HCT116 (cell line): ENCODE results near the gene NAPEPLD. TPM values are rescaled to one million over a fixed set of nuclear protein-coding genes. Genes with fewer than 3 reads are reported as not detected.
A peak's percentile ranks its signal among the peaks of the same experiment; 100 is the strongest.

ENCODE experiments used
- ATAC-seq: fragments of 200-7000 bp; cut with Tn5 transposase; 2 replicates; pipeline ENCODE4 v1.9.1; 2020; ENCODE audit warnings: mild to moderate bottlenecking, moderate library complexity
- BruUV-seq: library from RNA; stranded (reverse); fragments of 400-500 nt; replicated peaks from 2 replicates; lab custom pipeline; 2021; lab: Mats Ljungman, UMichigan
- CTCF ChIA-PET: fragments of 300-600 bp; sonication (Branson Sonifier 250); formaldehyde crosslinking; loops from one replicate; lab custom pipeline; 2021; ENCODE audit warnings: antibody characterized with exemption; lab: Charles Lee
- POLR2A ChIA-PET: fragments of 300-600, 350-600 bp; sonication (Branson Sonifier 250); formaldehyde crosslinking; loops from one replicate; lab custom pipeline; 2021; ENCODE audit warnings: antibody characterized with exemption; lab: Charles Lee
- RAD21 ChIA-PET, 2 experiments: fragments of 300-600 bp; sonication (Branson Sonifier 250); formaldehyde crosslinking; loops; one replicate each; lab custom pipeline; 2023; ENCODE audit warnings: low total read pairs in 2 of 2; ENCODE audit not compliant: uncharacterized antibody in 2 of 2, unreplicated experiment in 2 of 2, low non-redundant PET in 1 of 2; lab: Charles Lee
- DNase-seq: peaks from one replicate; pipeline ENCODE4 v3.0.0-alpha.2; 2010; ENCODE audit warnings: low read depth, low spot score
- H2AFZ ChIP-seq: fragments of 200-600 bp; shearing (Covaris generic), sonication (generic); 2 replicates; pipeline ENCODE4 v1.6.1; 2017; ENCODE audit warnings: low read depth, mixed run types, mixed read lengths, antibody characterized with exemption, low read length; ENCODE audit not compliant: poor library complexity, severe bottlenecking
- H3K27ac ChIP-seq: 2 replicates; pipeline ENCODE4 v1.5.1; 2012; ENCODE audit warnings: low read depth, low read length
- H3K27me3 ChIP-seq: fragments of 200-600 bp; sonication (generic); 2 replicates; pipeline ENCODE4 v1.6.1; 2016; ENCODE audit warnings: mixed run types, low read length, mixed read lengths; ENCODE audit not compliant: insufficient read depth
- H3K36me3 ChIP-seq, 2 experiments: fragments of 200-500 bp in 1 of 2; fragments of 200-600 bp in 1 of 2; sonication (Bioruptor generic) in 1 of 2; sonication (generic) in 1 of 2; 2 replicates each; pipeline versions ENCODE4 v1.5.1 to v1.6.1; 2014 to 2016; ENCODE audit warnings: low read length in 2 of 2, inconsistent platforms in 1 of 2, mixed read lengths in 1 of 2, mixed run types in 1 of 2; ENCODE audit not compliant: insufficient read depth in 2 of 2, control insufficient read depth in 1 of 2
- H3K4me1 ChIP-seq, 2 experiments: fragments of 200-600 bp in 1 of 2; sonication (generic) in 1 of 2; 2 replicates each; pipeline versions ENCODE4 v1.5.1 to v1.6.1; 2012 to 2017; ENCODE audit warnings: low read length in 2 of 2, inconsistent platforms in 1 of 2, mild to moderate bottlenecking in 1 of 2, mixed read lengths in 1 of 2, mixed run types in 1 of 2, moderate library complexity in 1 of 2; ENCODE audit not compliant: insufficient read depth in 2 of 2, control insufficient read depth in 1 of 2
- H3K4me2 ChIP-seq: fragments of 200-600 bp; sonication (generic); 2 replicates; pipeline ENCODE4 v1.6.1; 2017; ENCODE audit warnings: mixed run types, low read length, mixed read lengths
- H3K4me3 ChIP-seq, 2 experiments: fragments of 200-600 bp in 1 of 2; sonication (generic) in 1 of 2; replicated peaks in 1 of 2; 2 replicates each; pipeline ENCODE4 v1.5.1; 2011 to 2016; ENCODE audit warnings: low read length in 2 of 2, control low read depth in 1 of 2, low read depth in 1 of 2, mild to moderate bottlenecking in 1 of 2, mixed read lengths in 1 of 2, mixed run types in 1 of 2
- H3K79me2 ChIP-seq: fragments of 200-600 bp; sonication (generic); 2 replicates; pipeline ENCODE4 v1.6.1; 2017; ENCODE audit warnings: mild to moderate bottlenecking, mixed run types, low read length, moderate library complexity, mixed read lengths; ENCODE audit not compliant: insufficient read depth
- H3K9ac ChIP-seq: fragments of 200-600 bp; sonication (generic); 2 replicates; pipeline ENCODE4 v1.6.1; 2016; ENCODE audit warnings: low read length, mixed read lengths
- H3K9me2 ChIP-seq: fragments of 200-600 bp; sonication (generic), shearing (Covaris generic); 2 replicates; pipeline ENCODE4 v1.6.1; 2017; ENCODE audit warnings: mixed run types, mild to moderate bottlenecking, moderate library complexity; ENCODE audit not compliant: insufficient read depth
- H3K9me3 ChIP-seq, 2 experiments: fragments of 200-500 bp in 1 of 2; fragments of 200-600 bp in 1 of 2; sonication (Bioruptor generic) in 1 of 2; sonication (generic) in 1 of 2; 2 replicates each; pipeline ENCODE4 v1.6.1; 2014 to 2017; ENCODE audit warnings: low read length in 2 of 2, mixed read lengths in 2 of 2, inconsistent platforms in 1 of 2, low read depth in 1 of 2, mild to moderate bottlenecking in 1 of 2, mixed run types in 1 of 2, moderate library complexity in 1 of 2; ENCODE audit not compliant: control insufficient read depth in 1 of 2, insufficient read depth in 1 of 2
- H4K20me1 ChIP-seq: fragments of 200-600 bp; sonication (generic), shearing (Covaris generic); 2 replicates; pipeline ENCODE4 v1.6.1; 2017; ENCODE audit warnings: mixed run types, mild to moderate bottlenecking, moderate library complexity; ENCODE audit not compliant: insufficient read depth
- CBX3 ChIP-seq: IDR thresholded peaks from 2 replicates; pipeline ENCODE4 v1.6.1; 2012; ENCODE audit warnings: low read depth
- CEBPB ChIP-seq: IDR thresholded peaks from 2 replicates; pipeline ENCODE4 v1.6.1; 2012; ENCODE audit warnings: low read depth
- ELF1 ChIP-seq: IDR thresholded peaks from 2 replicates; pipeline ENCODE4 v1.6.1; 2012; ENCODE audit warnings: low read depth, borderline replicate concordance
- EZH2 ChIP-seq: fragments of 200-600 bp; sonication (generic); IDR thresholded peaks from 2 replicates; pipeline ENCODE4 v1.6.1; 2017; ENCODE audit warnings: antibody characterized with exemption, mixed run types
- EZH2phosphoT487 ChIP-seq: fragments of 200-600 bp; IDR thresholded peaks from 2 replicates; pipeline ENCODE4 v1.6.1; 2018; ENCODE audit warnings: antibody characterized with exemption, borderline replicate concordance
- JUND ChIP-seq: IDR thresholded peaks from 2 replicates; pipeline ENCODE4 v1.6.1; 2012
- MAX ChIP-seq: IDR thresholded peaks from 2 replicates; pipeline ENCODE4 v1.6.1; 2012
- POLR2AphosphoS5 ChIP-seq: IDR thresholded peaks from 2 replicates; pipeline ENCODE4 v1.6.1; 2011; ENCODE audit warnings: mild to moderate bottlenecking, low read depth, low read length, moderate library complexity
- RAD21 ChIP-seq: IDR thresholded peaks from 2 replicates; pipeline ENCODE4 v1.6.1; 2012; ENCODE audit warnings: low read depth, mild to moderate bottlenecking
- SIN3A ChIP-seq: IDR thresholded peaks from 2 replicates; pipeline ENCODE4 v1.6.1; 2012; ENCODE audit warnings: low read depth
- SP1 ChIP-seq: IDR thresholded peaks from 2 replicates; pipeline ENCODE4 v1.6.1; 2012; ENCODE audit warnings: low read depth
- SRF ChIP-seq: IDR thresholded peaks from 2 replicates; pipeline ENCODE4 v1.6.1; 2012; ENCODE audit warnings: low read depth
- ZNF274 ChIP-seq: fragments of 200-500 bp; sonication (Bioruptor generic); IDR thresholded peaks from 2 replicates; pipeline ENCODE4 v1.6.1; 2014; ENCODE audit warnings: mild to moderate bottlenecking, low read depth, low read length, inconsistent platforms
- intact Hi-C: fragments of 100-400 bp; cut with micrococcal nuclease; formaldehyde crosslinking; loops from 2 replicates; pipeline ENCODE4 v1.10.0; 2022
- total RNA-seq: library from RNA; stranded (reverse); gene quantifications from one replicate; pipeline ENCODE4 v1.2.1, GENCODE V29; 2021; ENCODE audit not compliant: unreplicated experiment
- TF ChIP-seq, protein P1 (sequence below): IDR thresholded peaks from 2 replicates; pipeline ENCODE4 v1.6.1; 2012
- TF ChIP-seq, protein P2 (sequence below), 3 experiments: fragments of 200-600 bp in 1 of 3; sonication (generic) in 1 of 3; IDR thresholded peaks in 2 of 3; conservative IDR thresholded peaks in 1 of 3; 2 replicates each; pipeline ENCODE4 v1.5.1; 2012 to 2017; ENCODE audit warnings: low read depth in 2 of 3, low read length in 2 of 3, antibody characterized with exemption in 1 of 3, borderline replicate concordance in 1 of 3, control low read depth in 1 of 3, mild to moderate bottlenecking in 1 of 3, mixed read lengths in 1 of 3, mixed run types in 1 of 3, moderate library complexity in 1 of 3; ENCODE audit not compliant: insufficient read depth in 1 of 3

NAPEPLD gene
- total RNA-seq, 1 experiment from 2014 or later, result 9.7 TPM

DNA sequence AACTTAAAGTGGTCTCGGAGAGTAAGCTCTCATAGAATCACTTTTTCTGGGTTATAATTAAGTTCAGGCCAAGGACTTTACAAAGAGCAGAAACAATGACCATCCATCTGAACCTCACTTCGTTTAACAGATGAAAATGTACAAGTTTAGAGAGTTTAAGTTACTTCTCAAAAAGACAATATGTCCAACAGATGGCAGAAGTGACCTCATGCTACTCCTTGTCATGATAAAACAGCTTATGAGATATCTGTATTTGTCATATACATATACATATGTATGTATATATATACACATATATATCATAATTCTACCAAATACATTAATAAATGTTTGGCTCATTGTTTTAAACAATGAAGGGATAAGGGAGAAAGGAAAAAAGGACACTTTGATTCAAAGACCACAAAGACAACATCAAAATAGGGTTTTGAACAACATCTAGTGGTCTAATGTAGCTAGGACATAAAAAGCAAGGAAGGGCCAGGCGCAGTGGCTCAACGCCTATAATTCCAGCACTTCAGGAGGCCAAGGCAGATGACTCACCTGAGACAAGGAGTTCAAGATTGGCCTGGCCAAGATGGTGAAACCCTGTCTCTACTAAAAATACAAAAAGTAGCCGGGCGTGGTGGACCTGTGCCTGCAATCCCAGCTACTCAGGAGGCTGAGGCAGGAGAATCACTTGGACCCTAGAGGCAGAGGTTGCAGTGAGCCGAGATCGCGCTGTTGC lies 17.8 kb downstream of the NAPEPLD start:
- Histone ChIP-seq H3K4me3 (no peak overlapping the region), H3K9ac (no peak overlapping the region), H3K4me1 (peaks cover 2 to 12% of the 10 kb centered on the region in 2 experiments; a peak in 2 of 4 replicates), H3K27ac (no peak overlapping the region), H4K20me1 (no peaks in the 10 kb centered on the region), H3K79me2 (no peaks in the 10 kb centered on the region), H3K27me3 (no peaks in the 10 kb centered on the region), H3K4me2 (peak overlapping the region; percentile 10; the same call in 1 of the 2 replicates), H3K36me3 (peaks cover 2 to 4% of the 10 kb centered on the region in 2 experiments; a peak in 1 of 4 replicates), H2AFZ (no peak overlapping the region), H3K9me3 (no peaks in the 10 kb centered on the region), H3K9me2 (no peaks in the 10 kb centered on the region)
- ChIA-PET RAD21 (no interaction called here), CTCF (interaction anchor here (0.6 kb wide), 1 partner anchor 26 kb away, joined by 3 read pairs; no protein-coding TSS in a partner anchor), POLR2A (no interaction called here)
- BruUV-seq, result no TSS peak
- intact Hi-C loops, result no loop called here
- DNase-seq (no peak), ATAC-seq (peak; percentile 38; the same call in 1 of the 2 replicates)
- TF ChIP-seq EZH2phosphoT487, result no peak
- no peak for TF ChIP-seq CBX3
- TF ChIP-seq RAD21, result no peak
- no peak for TF ChIP-seq JUND
- no peak for TF ChIP-seq SRF
- no peak for TF ChIP-seq POLR2AphosphoS5
- TF ChIP-seq ZNF274, result no peak

- intact Hi-C loops, result no loop called here
- no peaks in the 10 kb centered on the region for H4K20me1 ChIP-seq
- no peaks in the 10 kb centered on the region for H3K79me2 ChIP-seq
- ChIA-PET CTCF (interaction anchor here (0.6 kb wide), 1 partner anchor 25 kb away, joined by 3 read pairs; no protein-coding TSS in a partner anchor), POLR2A (no interaction called here), RAD21 (interaction anchor here in 1 of 2 experiments (0.7 kb wide), 1 partner anchor 18 kb away, joined by 3 read pairs; no protein-coding TSS in a partner anchor)
- no peak overlapping the region for H3K9ac ChIP-seq
- peaks cover 2 to 12% of the 10 kb centered on the region in 2 experiments; a peak in 2 of 4 replicates for H3K4me1 ChIP-seq
- DNase-seq (no peak), ATAC-seq (no peak)
- H3K9me2 ChIP-seq, result no peaks in the 10 kb centered on the region
- no peaks in the 10 kb centered on the region for H3K27me3 ChIP-seq
- H2AFZ ChIP-seq, result no peak overlapping the region
- no peak overlapping the region for H3K4me2 ChIP-seq
- no peak overlapping the region for H3K27ac ChIP-seq
- no peak overlapping the region for H3K4me3 ChIP-seq
- no TSS peak for BruUV-seq
- H3K9me3 ChIP-seq, result no peaks in the 10 kb centered on the region
- peaks cover 2 to 4% of the 10 kb centered on the region in 2 experiments; a peak in 1 of 4 replicates for H3K36me3 ChIP-seq
- no peak for TF ChIP-seq ELF1
- no peak for TF ChIP-seq EZH2phosphoT487
- no peak for TF ChIP-seq SP1
- no peak for TF ChIP-seq ZNF274
- no peak for TF ChIP-seq EZH2
- TF ChIP-seq MAX, result no peak
- TF ChIP-seq, protein P1, sequence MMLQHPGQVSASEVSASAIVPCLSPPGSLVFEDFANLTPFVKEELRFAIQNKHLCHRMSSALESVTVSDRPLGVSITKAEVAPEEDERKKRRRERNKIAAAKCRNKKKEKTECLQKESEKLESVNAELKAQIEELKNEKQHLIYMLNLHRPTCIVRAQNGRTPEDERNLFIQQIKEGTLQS, result no peak
- no peak for TF ChIP-seq RAD21
- TF ChIP-seq, protein P2, sequence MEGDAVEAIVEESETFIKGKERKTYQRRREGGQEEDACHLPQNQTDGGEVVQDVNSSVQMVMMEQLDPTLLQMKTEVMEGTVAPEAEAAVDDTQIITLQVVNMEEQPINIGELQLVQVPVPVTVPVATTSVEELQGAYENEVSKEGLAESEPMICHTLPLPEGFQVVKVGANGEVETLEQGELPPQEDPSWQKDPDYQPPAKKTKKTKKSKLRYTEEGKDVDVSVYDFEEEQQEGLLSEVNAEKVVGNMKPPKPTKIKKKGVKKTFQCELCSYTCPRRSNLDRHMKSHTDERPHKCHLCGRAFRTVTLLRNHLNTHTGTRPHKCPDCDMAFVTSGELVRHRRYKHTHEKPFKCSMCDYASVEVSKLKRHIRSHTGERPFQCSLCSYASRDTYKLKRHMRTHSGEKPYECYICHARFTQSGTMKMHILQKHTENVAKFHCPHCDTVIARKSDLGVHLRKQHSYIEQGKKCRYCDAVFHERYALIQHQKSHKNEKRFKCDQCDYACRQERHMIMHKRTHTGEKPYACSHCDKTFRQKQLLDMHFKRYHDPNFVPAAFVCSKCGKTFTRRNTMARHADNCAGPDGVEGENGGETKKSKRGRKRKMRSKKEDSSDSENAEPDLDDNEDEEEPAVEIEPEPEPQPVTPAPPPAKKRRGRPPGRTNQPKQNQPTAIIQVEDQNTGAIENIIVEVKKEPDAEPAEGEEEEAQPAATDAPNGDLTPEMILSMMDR (IDR thresholded peaks at IDR 0.05 in 2 of 3, conservative IDR thresholded peaks at IDR 0.05 in 1 of 3; ENCODE audit: borderline replicate concordance in 1 of 3, insufficient read depth in 1 of 3, low read depth in 2 of 3, low read length in 2 of 3), result no peak
- no peak for TF ChIP-seq CEBPB
- no peak for TF ChIP-seq JUND
- TF ChIP-seq SIN3A, result no peak
Observed at GRCh38 chr7:103129702-103130549, 19.0 kb downstream of the NAPEPLD start.
